ENCODE measurements around the gene GPC3. TPM values are rescaled to one million over a fixed set of nuclear protein-coding genes. Genes with fewer than 3 reads are reported as not detected.

Gene GPC3
- total RNA-seq, 2 donors from 2014 or later = 1.9 to 2.0 TPM

DNA sequence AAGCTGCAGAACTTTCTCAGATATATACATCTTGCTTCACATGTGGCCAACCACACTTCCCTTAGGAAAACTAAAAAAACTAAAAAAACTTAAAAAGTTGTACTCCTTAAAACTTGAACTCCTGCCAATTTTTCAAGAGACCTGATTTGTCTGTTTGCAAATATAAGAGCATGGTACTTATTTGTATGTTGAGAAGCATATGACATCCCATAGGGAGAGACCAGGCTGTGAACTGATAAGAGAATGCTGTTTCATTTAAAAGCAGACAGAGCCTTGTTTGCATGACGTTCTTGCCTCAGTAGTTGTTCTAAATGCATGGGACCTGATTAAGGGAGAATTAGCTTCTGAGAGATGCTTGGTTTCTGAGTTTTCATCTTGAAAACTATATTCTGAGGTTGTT lies 169.9 kb downstream of the GPC3 start:
- Histone ChIP-seq H3K27me3 (no peaks in the 10 kb centered on the region), H3K4me3 (no peak overlapping the region), H3K4me1 (no peaks in the 10 kb centered on the region), H3K36me3 (no peaks in the 10 kb centered on the region), H3K27ac (no peak overlapping the region), H3K9me3 (no peaks in the 10 kb centered on the region), H3K9ac (ENCODE audit: low read depth in 2 of 2, low read length in 2 of 2) (no peak overlapping the region)
- intact Hi-C loops (cut with DNase I) = no loop called here
- TF ChIP-seq CTCF (IDR thresholded peaks at IDR 0.05) = no peak
- DNase-seq = no peak

DNA sequence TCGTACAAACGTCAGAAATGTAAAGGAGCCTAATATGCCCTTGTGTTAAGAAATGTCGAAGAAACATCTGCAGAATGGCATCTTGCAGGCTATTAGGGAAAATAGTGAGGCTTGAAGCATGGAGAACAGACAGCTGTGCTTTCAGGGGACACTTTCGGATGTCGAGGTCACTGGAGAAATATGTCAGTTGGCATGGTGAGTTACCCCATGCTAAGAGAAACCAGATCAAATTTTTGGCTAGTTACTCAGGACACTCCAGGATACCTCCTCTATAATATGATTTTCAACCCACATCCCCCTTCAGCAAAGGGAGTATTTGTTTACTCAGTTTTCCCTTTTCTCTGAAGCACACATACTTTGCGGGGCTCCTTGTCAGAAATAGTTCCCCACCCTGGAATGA lies 171.4 kb downstream of the GPC3 start:
- no peak for DNase-seq
- H3K4me3 ChIP-seq = no peak overlapping the region
- H3K27ac ChIP-seq = no peak overlapping the region
- intact Hi-C loops (cut with DNase I) = no loop called here
- H3K9ac ChIP-seq (ENCODE audit: low read depth in 2 of 2, low read length in 2 of 2) = no peak overlapping the region
- no peaks in the 10 kb centered on the region for H3K27me3 ChIP-seq
- no peaks in the 10 kb centered on the region for H3K36me3 ChIP-seq
- H3K9me3 ChIP-seq = no peaks in the 10 kb centered on the region
- H3K4me1 ChIP-seq = no peaks in the 10 kb centered on the region
- TF ChIP-seq CTCF (IDR thresholded peaks at IDR 0.05) = no peak

DNA sequence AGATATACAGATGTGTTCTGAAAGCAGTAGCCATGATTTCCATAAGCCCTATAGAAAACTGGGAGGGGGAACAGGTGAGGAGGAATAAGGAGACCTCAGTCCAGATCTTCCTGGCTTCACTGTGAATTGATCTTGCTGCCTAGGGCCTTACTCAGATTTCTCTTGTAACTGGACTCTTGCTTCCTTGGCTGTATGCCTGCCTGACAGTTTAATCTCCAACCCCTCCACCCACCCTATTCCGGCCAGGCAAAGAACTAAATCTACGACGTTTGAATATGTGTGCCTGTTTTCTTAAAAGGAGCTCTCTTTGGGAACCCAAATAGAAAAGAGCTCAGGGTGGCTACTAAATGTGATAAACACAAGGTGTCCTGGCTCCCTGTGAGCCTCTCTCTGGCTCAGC lies 173.0 kb downstream of the GPC3 start:
- Histone ChIP-seq H3K27me3 (no peaks in the 10 kb centered on the region), H3K4me1 (no peaks in the 10 kb centered on the region), H3K4me3 (no peak overlapping the region), H3K27ac (no peak overlapping the region), H3K9me3 (no peaks in the 10 kb centered on the region), H3K36me3 (no peaks in the 10 kb centered on the region), H3K9ac (ENCODE audit: low read depth in 2 of 2, low read length in 2 of 2) (no peak overlapping the region)
- no peak for TF ChIP-seq CTCF (IDR thresholded peaks at IDR 0.05)
- intact Hi-C loops (cut with DNase I) = no loop called here
- no peak for DNase-seq

DNA sequence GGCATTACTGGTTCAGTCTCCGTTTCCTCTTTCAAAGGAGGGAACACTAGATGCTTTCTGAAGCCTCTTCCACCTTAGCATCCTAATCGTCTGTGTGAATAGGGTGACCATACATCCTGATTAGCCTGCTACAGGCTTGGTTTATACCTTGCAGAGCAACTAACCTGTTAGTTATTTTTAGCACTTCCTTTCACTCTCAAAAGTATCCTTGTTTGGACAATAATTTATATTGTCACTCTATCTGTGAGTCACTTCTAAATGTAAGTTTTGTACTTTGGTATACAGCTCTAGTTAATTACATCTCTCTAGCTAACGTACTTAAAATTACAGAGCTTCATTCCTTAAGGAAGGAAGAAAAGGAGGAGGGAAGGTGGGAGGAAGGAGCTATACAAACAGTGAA lies 174.5 kb downstream of the GPC3 start:
- Histone ChIP-seq H3K27ac (no peak overlapping the region), H3K4me3 (no peak overlapping the region), H3K36me3 (no peaks in the 10 kb centered on the region), H3K27me3 (no peaks in the 10 kb centered on the region), H3K9me3 (no peaks in the 10 kb centered on the region), H3K4me1 (no peaks in the 10 kb centered on the region), H3K9ac (ENCODE audit: low read depth in 2 of 2, low read length in 2 of 2) (no peak overlapping the region)
- no peak for TF ChIP-seq CTCF (IDR thresholded peaks at IDR 0.05)
- intact Hi-C loops (cut with DNase I) = no loop called here
- no peak for DNase-seq

DNA sequence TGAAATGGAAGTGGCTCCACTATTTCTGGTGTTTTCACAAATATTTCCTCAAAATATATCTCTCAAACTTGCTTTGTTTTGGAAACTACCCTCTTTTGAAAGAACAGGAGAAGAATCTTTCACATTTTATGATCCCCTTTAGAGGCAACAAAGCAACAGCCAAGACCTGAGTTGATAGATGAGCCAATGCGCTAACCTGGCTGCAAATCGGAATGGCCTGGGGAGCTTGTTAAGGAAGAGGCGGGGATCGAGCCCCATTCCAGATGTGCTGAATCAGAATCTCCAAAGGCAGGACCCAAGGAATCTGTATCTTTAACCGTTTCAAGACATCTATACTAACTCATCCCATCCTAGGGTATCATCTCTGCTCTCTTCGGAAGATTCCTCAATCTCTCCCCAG lies 181.3 kb downstream of the GPC3 start:
- Histone ChIP-seq H3K36me3 (no peaks in the 10 kb centered on the region), H3K9me3 (no peaks in the 10 kb centered on the region)
- intact Hi-C loops (cut with DNase I) = no loop called here

More for the DNA sequence above, 181.3 kb downstream of the GPC3 start:
- no peak for TF ChIP-seq CTCF (IDR thresholded peaks at IDR 0.05)
- Histone ChIP-seq H3K9ac (ENCODE audit: low read depth in 2 of 2, low read length in 2 of 2) (no peak overlapping the region), H3K4me1 (no peaks in the 10 kb centered on the region), H3K27me3 (no peaks in the 10 kb centered on the region), H3K27ac (no peak overlapping the region), H3K4me3 (no peak overlapping the region)
- no peak for DNase-seq
